ENCODE results near the gene KCNA5.

KCNA5 gene

GRCh38 chr12:5066251-5066650, 22.6 kb downstream of the KCNA5 start:
- no peak for DNase-seq

DNA sequence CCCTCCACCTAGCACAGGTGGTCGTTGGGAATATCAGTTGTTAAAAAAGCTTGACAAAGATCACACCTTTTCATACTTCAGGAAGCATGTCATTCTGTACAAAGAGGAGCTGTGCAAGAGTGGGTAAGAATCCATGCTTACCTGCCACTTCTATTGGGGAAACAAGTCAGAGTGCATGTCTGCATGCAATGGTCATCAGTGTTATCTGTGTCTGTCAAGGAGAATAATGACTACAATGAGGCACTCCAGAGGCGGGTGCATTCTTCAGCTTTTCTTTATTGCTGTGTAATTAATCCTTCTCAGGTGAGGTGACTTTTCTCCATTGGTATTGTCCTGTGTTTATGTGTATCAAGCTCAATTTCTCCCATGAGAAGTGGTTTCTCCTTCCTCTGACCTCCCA, 24.4 kb downstream of the KCNA5 start:
- DNase-seq = no peak

DNA sequence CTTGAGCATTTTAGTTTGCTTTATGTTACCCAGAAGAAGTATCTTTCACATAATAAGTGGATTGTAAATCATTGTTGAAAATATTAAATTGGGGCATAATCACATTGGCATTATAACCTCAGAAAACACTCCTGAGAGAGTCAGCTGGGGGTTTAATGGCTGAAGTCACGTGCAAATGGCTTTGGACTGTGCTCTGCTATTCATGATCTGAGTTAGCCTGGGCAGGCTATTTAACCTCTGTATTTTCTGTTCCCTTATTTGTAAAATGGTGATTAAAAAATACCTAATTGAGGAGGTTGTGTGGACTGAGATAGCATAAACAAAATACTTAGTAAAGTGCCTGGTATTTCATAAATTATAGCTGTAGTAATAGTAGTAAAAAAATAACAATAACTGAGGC, 24.9 kb downstream of the KCNA5 start:
- no peak for DNase-seq

- DNase-seq = no peak
Observed at GRCh38 chr12:5070090-5070489, 26.4 kb downstream of the KCNA5 start.

DNA sequence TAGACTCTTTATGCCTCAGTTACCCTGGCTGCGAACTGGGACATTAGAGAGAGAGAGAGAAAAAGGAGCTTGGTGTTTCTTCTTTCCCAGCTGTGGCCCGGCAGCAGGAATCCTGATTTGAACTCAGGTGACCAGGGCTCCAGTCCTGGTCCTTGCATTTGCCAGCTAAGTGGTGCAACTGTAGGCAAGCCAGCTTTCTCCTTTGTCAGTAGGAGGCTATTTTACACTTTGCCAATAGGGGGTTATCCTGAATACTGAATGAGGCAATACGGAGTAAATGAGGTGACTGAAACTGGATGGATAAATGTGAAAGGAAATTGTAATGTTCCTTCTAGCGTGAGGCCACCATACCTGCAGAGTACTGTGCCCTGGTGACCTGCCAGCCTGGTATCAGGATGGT, 27.8 kb downstream of the KCNA5 start:
- no peak for DNase-seq

DNA sequence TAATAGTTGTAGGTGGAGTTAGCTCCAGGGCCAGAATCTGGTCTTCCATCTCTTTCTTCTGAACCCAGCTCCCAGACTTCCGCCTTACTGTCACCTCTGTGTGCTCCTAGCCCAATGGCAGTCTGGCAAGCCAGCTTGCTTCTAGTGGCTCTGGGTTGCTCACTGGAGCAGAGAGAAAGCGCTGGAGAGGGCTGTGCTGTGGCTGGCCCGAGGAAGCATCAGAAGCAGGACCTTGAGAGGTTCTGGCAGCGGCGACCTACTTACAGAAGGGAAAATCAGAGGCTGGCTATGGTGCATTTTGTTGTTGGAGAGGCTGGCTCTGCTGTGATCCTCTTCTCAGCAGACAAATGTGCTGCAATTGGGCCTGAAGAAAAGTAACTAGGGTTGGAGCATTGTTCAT, 28.6 kb downstream of the KCNA5 start:
- DNase-seq = no peak

- DNase-seq = no peak
Observed at GRCh38 chr12:5073054-5073453, 29.4 kb downstream of the KCNA5 start.

DNA sequence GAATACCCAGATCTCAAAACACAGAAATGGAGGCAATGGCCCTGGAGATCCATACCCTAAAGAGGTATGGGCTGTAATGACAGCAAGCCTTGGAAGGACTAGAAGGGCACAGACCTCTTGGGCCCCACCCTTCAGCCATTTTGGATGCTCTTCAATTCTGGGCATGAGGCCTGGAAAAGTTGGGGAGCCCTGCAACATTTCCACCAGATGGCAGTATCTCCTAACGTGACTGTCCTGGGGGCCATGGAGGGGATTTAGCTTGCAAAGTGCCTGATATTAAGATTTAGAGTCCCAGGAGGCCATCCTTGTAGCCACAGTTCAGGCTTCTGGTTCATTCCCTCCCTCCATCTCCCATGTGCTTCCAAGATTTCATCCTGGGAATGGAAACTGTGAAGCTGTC, 30.2 kb downstream of the KCNA5 start:
- DNase-seq = no peak

- DNase-seq = no peak
Observed at GRCh38 chr12:5076761-5077160, 33.1 kb downstream of the KCNA5 start.

GRCh38 chr12:5078423-5078822, 34.7 kb downstream of the KCNA5 start:
- DNase-seq = no peak

DNA sequence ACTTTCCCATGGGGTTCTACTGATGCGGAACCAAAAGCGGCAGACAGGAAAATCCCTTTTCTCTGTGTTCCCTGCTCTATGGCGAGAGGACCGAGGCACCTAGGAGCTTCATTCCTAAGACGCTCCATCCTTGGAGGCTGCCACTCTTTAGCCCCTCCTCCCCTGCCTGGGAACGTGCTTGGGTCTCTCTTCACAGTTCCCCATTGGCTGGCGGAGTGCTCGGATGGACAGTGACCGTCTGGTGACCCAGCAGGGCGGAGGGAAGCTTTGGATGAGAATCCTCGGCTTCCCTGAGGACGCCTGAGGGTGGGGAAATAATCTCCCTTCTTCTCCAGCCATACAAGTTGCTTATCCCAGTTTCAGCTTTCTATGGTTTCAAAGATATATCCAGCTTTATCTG, 37.3 kb downstream of the KCNA5 start:
- DNase-seq = no peak

DNA sequence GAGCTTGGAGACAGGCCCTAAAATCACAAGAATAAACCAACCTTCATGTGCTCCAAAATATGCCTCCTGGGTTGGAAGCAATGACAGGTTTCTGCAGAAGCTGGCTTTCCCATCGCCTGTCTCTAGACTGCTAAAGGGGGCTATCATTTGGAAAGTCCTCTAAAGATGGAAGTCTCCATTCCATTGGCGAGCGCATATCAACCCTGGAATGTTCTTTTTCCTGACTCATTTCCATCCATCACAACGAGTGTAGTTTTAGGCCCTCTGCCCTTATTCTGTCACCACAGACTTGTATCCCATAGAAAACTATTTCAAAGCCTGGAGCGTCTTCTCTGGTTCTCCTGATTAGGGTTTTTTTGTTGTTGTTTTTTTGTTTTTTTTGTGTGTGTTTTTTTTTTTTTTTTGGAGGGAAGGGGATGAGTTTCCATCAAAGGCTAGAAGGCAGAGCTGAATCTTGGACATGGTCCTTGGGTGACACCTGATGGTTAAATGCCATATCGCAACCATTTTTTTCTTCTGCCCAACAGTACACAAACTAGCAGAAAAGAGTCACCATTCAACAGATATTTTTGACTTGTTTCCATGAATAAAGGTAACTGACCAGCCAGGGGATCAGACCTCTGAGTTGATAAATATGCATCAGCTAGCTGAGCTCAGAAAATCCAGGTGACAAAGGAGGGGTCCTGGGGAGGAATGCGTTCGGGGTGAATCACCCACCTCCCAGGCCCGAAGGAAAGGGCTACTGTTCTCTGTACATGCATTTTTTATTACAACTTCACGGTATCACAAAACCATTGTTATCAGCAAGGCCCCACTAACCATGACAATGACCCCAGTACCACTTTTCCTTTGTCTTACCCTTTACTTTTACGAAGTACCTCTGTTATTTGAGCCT, 40.5 kb downstream of the KCNA5 start:
- DNase-seq = no peak

- DNase-seq = no peak
Observed at GRCh38 chr12:5085896-5086295, 42.2 kb downstream of the KCNA5 start.

DNA sequence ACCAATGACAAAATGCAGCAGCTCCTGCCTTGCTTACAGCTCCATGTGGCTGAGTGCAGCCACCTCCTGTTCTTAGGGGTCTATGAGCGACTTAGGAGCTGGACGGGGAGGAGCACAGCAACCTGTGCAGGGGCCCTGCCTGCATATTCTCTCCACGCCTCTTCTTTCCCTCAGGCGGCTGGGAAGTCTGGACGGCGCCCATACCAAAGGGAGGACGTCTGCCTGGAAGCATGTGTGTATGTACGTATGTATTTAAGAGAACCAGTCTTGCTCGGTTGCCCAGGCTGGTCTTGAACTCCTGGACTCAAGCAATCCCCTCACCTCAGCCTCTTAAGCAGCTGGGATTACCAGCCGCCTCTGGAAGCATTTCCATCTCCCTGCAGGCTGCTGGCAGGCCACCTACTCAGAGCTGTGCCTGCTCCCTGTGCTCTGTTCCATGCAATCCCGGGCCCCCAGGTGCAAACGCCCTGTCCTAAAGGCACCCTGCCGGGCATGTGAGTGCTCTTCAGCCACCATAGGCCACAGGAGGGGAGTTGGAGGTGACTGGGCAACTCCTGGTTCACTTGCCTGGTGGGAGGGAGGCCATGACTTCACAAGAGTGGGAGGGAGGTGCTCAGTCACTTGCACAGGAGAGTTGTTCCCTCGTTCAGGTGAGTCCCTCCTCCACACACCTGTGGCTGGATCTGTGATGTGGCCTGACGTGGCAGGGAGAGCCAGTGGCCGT, 44.3 kb downstream of the KCNA5 start:
- no peak for DNase-seq

DNA sequence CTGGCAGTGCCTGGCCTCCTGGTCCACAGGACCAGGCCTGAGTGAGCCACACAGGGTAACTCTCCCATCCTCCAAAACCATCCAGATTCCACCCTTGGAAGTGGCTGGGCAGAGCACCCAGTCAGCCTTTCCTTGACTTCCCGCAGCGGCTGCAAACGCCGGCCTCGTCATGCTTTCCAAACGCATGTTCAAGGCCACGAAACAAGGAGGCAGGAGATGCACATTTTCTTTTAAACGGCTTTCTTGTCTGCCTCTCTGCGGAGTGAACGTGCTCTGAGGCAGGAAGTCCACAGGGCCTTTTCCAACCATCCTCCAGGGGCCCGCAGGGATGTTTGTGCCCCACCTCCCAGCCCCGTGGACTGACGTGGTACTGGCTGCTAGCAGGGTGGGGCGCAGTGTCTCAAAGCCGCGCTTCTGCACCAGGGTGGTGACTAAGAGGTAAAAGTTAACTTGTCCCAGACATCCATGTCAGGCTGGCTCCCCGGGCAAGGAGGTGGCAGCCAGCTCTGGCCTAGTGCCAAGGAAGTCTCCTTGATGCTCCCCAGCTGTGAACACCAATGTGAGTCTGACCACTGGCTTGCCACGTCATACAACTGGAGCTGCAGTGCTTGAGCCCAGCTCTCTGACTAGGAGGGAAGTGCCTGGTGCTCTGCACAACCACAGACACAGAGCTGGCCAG, 45.0 kb downstream of the KCNA5 start:
- no peak for DNase-seq

DNA sequence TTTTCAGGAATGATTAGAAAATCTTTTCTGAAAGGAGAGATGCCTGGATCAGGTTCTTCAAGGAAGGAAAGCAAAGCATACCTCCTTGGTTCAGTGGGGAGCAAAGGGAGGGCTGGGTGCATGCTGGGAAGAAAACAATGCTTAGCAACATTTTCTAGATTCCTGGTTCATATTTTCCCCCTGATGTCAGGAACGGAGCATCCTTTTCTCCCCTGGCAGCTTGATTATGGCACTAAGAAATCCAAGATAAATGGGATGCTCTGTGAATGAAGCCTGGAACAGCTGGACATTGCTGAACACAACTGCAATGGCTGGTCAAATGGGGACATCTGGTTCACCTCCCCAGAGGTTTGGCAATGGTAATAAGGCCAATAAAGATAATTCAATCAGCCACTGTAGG, 50.9 kb downstream of the KCNA5 start:
- DNase-seq = no peak

GRCh38 chr12:5094986-5095385, 51.3 kb downstream of the KCNA5 start:
- no peak for DNase-seq
